Right atrium auricular region (tissue), 2 donors: ENCODE measurements around the gene FHIT. TPM values are rescaled to one million over a fixed set of nuclear protein-coding genes. Genes with fewer than 3 reads are reported as not detected.

Source experiments
- DNase-seq: peaks from one replicate; pipeline ENCODE4 v3.0.0-alpha.2; 2019; ENCODE audit warnings: low spot score
- H3K27ac ChIP-seq, 2 donors: fragments of 200-600 bp; sonication (generic); 1 replicate in 1 of 2; 2 replicates in 1 of 2; pipeline ENCODE4 v1.5.1; 2016 to 2019
- H3K27me3 ChIP-seq, 2 donors: fragments of 200-600 bp; sonication (generic); one replicate each; pipeline versions ENCODE4 v1.5.1 to v1.6.0; 2017 to 2019
- H3K36me3 ChIP-seq: fragments of 200-600 bp; sonication (generic); one replicate; pipeline ENCODE4 v1.5.1; 2016
- H3K4me1 ChIP-seq, 2 donors: fragments of 200-600 bp; sonication (generic); one replicate each; pipeline versions ENCODE4 v1.5.1 to v1.6.0; 2017 to 2019
- H3K4me3 ChIP-seq, 2 donors: fragments of 200-600 bp; sonication (generic); 1 replicate in 1 of 2; 2 replicates in 1 of 2; pipeline ENCODE4 v1.5.1; 2017 to 2019; ENCODE audit warnings: mild to moderate bottlenecking in 1 of 2, moderate library complexity in 1 of 2
- H3K9me3 ChIP-seq, 2 donors: fragments of 200-600 bp; sonication (generic); one replicate each; pipeline ENCODE4 v1.5.1; 2019
- total RNA-seq, 2 donors: library from RNA; depleted of rRNA; stranded (reverse); fragments of >200 nt; gene quantifications; one replicate each; pipeline ENCODE4 v1.1.0, GENCODE V29; 2016
- TF ChIP-seq, protein P1 (sequence below), 2 donors: fragments of 200-600 bp; sonication (generic); IDR thresholded peaks; one replicate each; pipeline ENCODE4 v1.5.1; 2019; ENCODE audit warnings: antibody characterized with exemption in 2 of 2

The FHIT gene
- total RNA-seq, 2 donors from 2014 or later: 10.4 to 11.0 TPM

DNA sequence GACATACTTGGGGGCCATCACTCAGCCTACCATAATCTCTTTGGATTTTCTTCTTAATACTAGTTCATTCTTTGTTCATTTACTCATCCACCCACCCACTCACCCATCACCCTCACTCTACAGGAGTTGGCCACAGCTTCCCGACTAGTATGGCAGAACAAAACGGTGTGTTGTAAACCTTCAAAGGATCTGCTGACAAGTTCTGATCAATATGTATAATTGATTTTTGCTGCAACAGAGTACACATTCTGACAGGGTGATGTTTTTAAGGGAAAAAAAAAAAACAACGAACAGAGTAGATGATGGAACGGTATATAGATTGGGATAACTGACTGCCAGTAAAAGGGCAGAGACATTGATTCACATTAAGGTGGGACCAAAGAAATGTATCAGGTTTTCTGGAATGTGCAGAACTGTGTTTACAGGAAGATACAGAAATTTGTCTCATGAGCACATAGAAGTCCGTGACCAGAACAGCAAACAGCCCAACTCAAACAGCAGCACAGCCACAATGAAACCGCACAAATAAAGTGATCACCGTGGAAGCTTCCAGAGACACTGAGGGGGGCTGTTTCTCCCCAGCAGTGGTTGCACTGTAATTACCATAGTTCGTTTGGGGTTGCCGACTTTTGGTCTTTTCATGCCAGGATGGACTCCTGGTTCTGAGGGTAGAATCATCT, 931.9 kb downstream of the FHIT start:
- Histone ChIP-seq H3K4me3 (no peak overlapping the region), H3K9me3 (peaks cover 0 to 7% of the 10 kb centered on the region in 2 donors), H3K27me3 (no peaks in the 10 kb centered on the region), H3K4me1 (no peaks in the 10 kb centered on the region), H3K36me3 (no peaks in the 10 kb centered on the region), H3K27ac (no peak overlapping the region)
- no peak for DNase-seq
- TF ChIP-seq, protein P1, sequence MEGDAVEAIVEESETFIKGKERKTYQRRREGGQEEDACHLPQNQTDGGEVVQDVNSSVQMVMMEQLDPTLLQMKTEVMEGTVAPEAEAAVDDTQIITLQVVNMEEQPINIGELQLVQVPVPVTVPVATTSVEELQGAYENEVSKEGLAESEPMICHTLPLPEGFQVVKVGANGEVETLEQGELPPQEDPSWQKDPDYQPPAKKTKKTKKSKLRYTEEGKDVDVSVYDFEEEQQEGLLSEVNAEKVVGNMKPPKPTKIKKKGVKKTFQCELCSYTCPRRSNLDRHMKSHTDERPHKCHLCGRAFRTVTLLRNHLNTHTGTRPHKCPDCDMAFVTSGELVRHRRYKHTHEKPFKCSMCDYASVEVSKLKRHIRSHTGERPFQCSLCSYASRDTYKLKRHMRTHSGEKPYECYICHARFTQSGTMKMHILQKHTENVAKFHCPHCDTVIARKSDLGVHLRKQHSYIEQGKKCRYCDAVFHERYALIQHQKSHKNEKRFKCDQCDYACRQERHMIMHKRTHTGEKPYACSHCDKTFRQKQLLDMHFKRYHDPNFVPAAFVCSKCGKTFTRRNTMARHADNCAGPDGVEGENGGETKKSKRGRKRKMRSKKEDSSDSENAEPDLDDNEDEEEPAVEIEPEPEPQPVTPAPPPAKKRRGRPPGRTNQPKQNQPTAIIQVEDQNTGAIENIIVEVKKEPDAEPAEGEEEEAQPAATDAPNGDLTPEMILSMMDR (IDR thresholded peaks at IDR 0.05): no peak

DNA sequence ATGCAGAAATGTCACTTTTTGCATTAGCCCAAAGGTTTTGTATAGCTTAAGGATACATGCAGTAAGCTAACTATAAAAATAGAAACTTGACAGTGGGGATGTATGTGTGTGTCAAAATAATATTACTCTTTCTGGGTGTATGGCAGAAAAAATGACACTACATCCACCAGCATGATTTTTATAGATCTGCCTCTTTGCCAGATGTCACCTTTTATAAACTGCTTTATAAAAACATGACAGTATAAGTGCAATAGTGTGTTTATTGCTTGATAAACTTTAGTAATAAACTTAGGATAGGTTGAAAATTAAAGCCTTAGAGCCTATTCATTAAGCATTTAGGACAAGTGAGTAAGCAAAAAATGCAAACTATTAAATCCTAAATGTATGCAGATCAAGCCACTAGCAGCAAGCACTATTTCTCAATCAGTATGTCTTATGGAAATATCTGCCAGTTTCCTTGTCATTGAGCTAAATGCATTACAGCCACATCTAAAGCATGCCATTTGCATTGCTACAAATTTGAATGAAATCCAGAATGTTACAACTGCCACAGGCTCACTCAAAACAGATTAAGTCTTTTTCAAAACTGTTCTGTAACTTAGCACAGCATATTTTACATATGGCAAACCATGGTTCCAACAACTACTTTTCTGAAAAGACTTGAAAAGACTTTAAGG, 935.0 kb downstream of the FHIT start:
- Histone ChIP-seq H3K27me3 (no peaks in the 10 kb centered on the region), H3K4me1 (no peaks in the 10 kb centered on the region), H3K9me3 (peaks cover 0 to 7% of the 10 kb centered on the region in 2 donors), H3K27ac (no peak overlapping the region), H3K4me3 (no peak overlapping the region), H3K36me3 (no peaks in the 10 kb centered on the region)
- no peak for DNase-seq
- TF ChIP-seq, protein P1 (IDR thresholded peaks at IDR 0.05): no peak

DNA sequence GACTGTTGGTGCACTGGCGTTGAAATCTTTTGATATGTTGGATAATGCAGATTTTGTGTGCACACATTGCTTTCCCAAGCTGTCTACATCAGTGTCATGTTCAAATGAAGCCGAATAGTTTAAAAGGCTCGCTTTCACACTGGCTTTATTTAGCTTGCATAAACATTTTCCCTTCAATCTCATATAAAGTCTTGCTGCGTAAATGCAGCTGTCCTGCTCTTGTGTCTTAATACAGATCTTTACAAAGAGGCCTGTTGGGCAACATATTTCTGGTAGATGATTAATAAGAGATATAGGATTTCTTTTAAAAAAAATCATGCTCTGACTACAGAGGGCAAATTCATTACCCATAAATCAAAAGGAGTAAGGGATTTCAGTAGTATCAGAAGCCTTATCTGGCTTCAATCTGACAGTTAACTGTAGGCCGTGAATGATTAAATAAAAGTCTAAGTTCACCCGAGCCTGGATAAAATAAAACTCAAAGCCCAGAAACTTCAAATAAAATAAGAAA, 937.2 kb downstream of the FHIT start:
- TF ChIP-seq, protein P1 (IDR thresholded peaks at IDR 0.05): no peak
- no peak overlapping the region for H3K27ac ChIP-seq
- H3K27me3 ChIP-seq: no peaks in the 10 kb centered on the region
- no peak for DNase-seq
- H3K4me3 ChIP-seq: no peak overlapping the region
- H3K36me3 ChIP-seq: no peaks in the 10 kb centered on the region
- peaks cover 0 to 7% of the 10 kb centered on the region in 2 donors for H3K9me3 ChIP-seq
- no peaks in the 10 kb centered on the region for H3K4me1 ChIP-seq

DNA sequence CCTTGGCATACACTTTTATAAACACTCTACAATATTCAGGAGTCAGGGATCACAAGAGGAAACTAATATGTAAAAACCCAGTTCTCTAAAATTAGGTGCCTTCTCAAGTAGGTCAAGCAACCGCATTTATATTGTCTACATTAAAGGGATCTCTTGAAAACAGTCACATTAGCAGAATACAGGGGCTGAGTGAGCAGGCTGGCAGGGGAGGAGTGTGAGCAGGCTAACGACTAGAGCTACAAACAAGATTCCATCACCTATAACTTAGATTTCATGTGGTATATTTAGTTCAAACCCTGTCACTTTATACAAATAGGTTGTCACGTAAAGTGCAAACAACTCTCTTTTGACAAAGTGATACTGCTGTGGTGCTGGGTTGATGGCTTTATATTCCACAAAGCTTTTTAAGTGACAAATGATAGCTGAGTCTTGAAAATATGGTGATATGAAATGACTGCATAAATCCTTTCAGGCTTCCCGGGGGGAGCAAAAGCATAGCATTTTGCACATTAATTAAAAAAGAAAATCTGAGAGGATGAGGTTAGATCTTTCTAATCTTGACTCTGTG, 937.9 kb downstream of the FHIT start:
- H3K4me1 ChIP-seq: no peaks in the 10 kb centered on the region
- H3K36me3 ChIP-seq: no peaks in the 10 kb centered on the region
- no peak overlapping the region for H3K27ac ChIP-seq
- H3K9me3 ChIP-seq: peaks cover 0 to 7% of the 10 kb centered on the region in 2 donors
- DNase-seq: no peak
- TF ChIP-seq, protein P1 (IDR thresholded peaks at IDR 0.05): no peak
- no peak overlapping the region for H3K4me3 ChIP-seq
- H3K27me3 ChIP-seq: no peaks in the 10 kb centered on the region

DNA sequence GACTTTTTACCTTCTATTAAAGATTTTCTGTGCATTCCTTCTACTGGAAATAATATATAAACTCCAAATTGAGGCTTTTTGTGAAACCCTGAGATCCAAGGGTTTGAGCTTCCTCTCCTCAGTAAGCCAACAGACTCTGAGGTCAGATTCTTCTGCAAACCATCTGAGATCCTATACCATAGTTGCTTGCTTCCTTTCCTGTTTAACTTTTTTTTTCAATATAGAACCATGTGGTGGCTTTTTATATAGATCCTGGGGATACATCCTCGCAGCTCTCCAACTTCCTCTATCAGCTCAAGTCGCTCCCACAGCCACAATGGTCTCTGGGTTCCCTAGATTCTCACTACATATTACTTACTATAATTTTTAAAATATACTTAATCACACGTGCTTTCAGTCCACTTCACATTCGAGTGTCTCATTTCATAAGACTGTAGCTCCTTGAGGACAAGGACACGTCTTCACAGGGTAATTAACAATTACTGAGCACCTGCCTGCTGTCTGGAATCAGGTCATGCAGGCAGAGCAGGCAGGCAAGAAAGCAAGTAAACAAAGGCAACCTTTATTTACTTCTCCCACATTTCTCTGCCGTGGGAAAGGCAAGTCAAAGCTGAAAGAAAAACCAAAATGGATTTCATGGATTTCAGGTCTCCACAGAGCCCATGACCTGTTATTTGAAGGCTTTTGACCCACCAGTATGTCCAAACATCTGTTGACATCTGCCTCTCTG, 941.5 kb downstream of the FHIT start:
- Histone ChIP-seq H3K27me3 (no peaks in the 10 kb centered on the region), H3K4me1 (no peaks in the 10 kb centered on the region), H3K4me3 (no peak overlapping the region), H3K36me3 (no peaks in the 10 kb centered on the region), H3K27ac (no peak overlapping the region), H3K9me3 (peaks cover 0 to under 1% of the 10 kb centered on the region in 2 donors)
- DNase-seq: no peak
- TF ChIP-seq, protein P1 (IDR thresholded peaks at IDR 0.05): no peak
